GM23338 (cell line): ENCODE data around the gene KCNIP1.

Source experiments
- CREB1 ChIP-seq: fragments of 250-450 bp; sonication (Bioruptor Pico); IDR thresholded peaks from 2 replicates; pipeline ENCODE4 v1.5.0; 2020; ENCODE audit warnings: low read depth, mild to moderate bottlenecking, moderate library complexity
- CTCF ChIP-seq, 2 experiments: fragments of 200-600 bp in 1 of 2; sonication (generic) in 1 of 2; conservative IDR thresholded peaks; 2 replicates each; pipeline versions ENCODE4 v1.5.1 to v1.6.1; 2016 to 2017; ENCODE audit warnings: antibody characterized with exemption in 2 of 2, low read depth in 2 of 2, mild to moderate bottlenecking in 2 of 2, moderate library complexity in 1 of 2
- ETS1 ChIP-seq: IDR thresholded peaks from 2 replicates; pipeline ENCODE4 v1.6.1; 2016; ENCODE audit warnings: antibody characterized with exemption
- EZH2 ChIP-seq: fragments of 200-600 bp; sonication (generic); IDR thresholded peaks from one replicate; pipeline ENCODE4 v1.8.0; 2017; ENCODE audit warnings: antibody characterized with exemption, mild to moderate bottlenecking, low read depth; ENCODE audit not compliant: unreplicated experiment
- EZH2phosphoT487 ChIP-seq: fragments of 200-600 bp; sonication (generic); IDR thresholded peaks from one replicate; pipeline ENCODE4 v1.8.1; 2018; ENCODE audit warnings: antibody characterized with exemption; ENCODE audit not compliant: unreplicated experiment
- JUNB ChIP-seq: IDR thresholded peaks from one replicate; pipeline ENCODE4 v1.6.1; 2016; ENCODE audit warnings: antibody characterized with exemption; ENCODE audit not compliant: unreplicated experiment
- POLR2AphosphoS5 ChIP-seq: IDR thresholded peaks from 2 replicates; pipeline ENCODE4 v1.6.1; 2016; ENCODE audit warnings: antibody characterized with exemption, low read depth
- REST ChIP-seq: IDR thresholded peaks from one replicate; pipeline ENCODE4 v1.6.1; 2018; ENCODE audit warnings: antibody characterized with exemption; ENCODE audit not compliant: unreplicated experiment
- STAT1 ChIP-seq: IDR thresholded peaks from one replicate; pipeline ENCODE4 v1.6.1; 2016; ENCODE audit warnings: antibody characterized with exemption; ENCODE audit not compliant: unreplicated experiment
- ZNF331 ChIP-seq: fragments of 250-450 bp; sonication (Bioruptor Pico); IDR thresholded peaks from 2 replicates; pipeline ENCODE4 v1.5.0; 2020; ENCODE audit warnings: low read depth, mild to moderate bottlenecking, moderate library complexity

- TF ChIP-seq CTCF (conservative IDR thresholded peaks at IDR 0.05; ENCODE audit: low read depth in 2 of 2) (no peak), POLR2AphosphoS5 (no peak), ZNF331 (CRISPR knock-in tag) (no peak), JUNB (no peak), EZH2 (no peak), REST (no peak), CREB1 (CRISPR knock-in tag) (no peak), ETS1 (no peak), EZH2phosphoT487 (no peak), STAT1 (no peak)
These were observed 7.2 kb upstream of the KCNIP1 start for GRCh38 chr5:170496662-170497028.
